Upper lobe of right lung (tissue), 1 donor: ENCODE results near the gene ANKS1B. TPM values are rescaled to one million over a fixed set of nuclear protein-coding genes. Genes with fewer than 3 reads are reported as not detected.

Experiments used
- ATAC-seq: fragments of 200-7000 bp; cut with Tn5 transposase; one replicate; pipeline ENCODE4 v1.9.1; 2020; ENCODE audit warnings: mild to moderate bottlenecking, moderate library complexity
- DNase-seq: peaks from one replicate; pipeline ENCODE4 v3.0.0-alpha.2; 2020
- H3K27ac ChIP-seq: fragments of 200-600 bp; one replicate; pipeline ENCODE4 v1.8.0; 2022
- H3K27me3 ChIP-seq: fragments of 200-600 bp; one replicate; pipeline ENCODE4 v1.8.0; 2022; ENCODE audit warnings: mild to moderate bottlenecking
- H3K36me3 ChIP-seq: fragments of 200-600 bp; one replicate; pipeline ENCODE4 v1.8.0; 2022
- H3K4me1 ChIP-seq: fragments of 200-600 bp; one replicate; pipeline ENCODE4 v1.8.0; 2022
- H3K4me3 ChIP-seq: fragments of 200-600 bp; one replicate; pipeline ENCODE4 v1.8.0; 2022; ENCODE audit warnings: mild to moderate bottlenecking
- H3K9me3 ChIP-seq: fragments of 200-600 bp; one replicate; pipeline ENCODE4 v1.8.0; 2022
- CTCF ChIP-seq: fragments of 200-600 bp; IDR thresholded peaks from one replicate; pipeline ENCODE4 v1.8.0; 2022; ENCODE audit warnings: antibody characterized with exemption
- intact Hi-C: fragments of 100-400 bp; cut with DNase I; formaldehyde crosslinking; loops from one replicate; pipeline ENCODE4 v1.11.0; 2022
- total RNA-seq: library from RNA; stranded (reverse); fragmentation: NEBNext Ultra II Directional; extraction: Animal tissue kit (Norgen Biotek cat#: 25700); gene quantifications from one replicate; pipeline ENCODE4 v1.2.1, GENCODE V29; 2021
- donor health status: DM: no; HTN: yes; CAD: no; lungs with severe emphysema.

Gene ANKS1B
- total RNA-seq, 1 donor from 2014 or later, result 5.3 TPM

DNA sequence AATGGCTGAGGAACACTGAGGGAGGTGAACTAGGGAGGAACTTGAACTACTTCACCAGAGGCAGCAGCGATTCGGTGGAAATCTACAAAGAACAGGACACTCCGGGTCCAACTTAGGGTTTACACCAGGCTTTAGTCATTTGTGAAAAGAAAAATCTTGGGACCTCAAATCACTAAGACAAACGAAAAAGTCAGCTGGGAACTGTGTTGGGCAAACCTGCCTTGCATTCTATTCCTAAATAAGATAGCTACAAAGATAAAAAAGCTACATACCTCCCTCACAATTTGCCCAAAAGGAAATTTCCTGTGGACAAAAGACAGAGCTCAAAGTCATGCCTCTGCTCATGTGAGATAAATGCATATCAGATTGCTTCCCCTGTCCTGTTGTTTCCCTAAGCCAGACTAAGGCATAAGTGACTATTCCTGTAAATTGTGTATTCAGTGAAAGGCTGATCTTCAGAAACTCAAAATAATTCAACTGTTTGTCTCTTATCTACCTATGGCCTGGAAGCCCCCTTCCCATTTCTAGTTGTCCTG lies 1233.1 kb downstream of the ANKS1B start:
- TF ChIP-seq CTCF, result no peak
- no peaks in the 10 kb centered on the region for H3K9me3 ChIP-seq
- intact Hi-C loops, result no loop called here

DNA sequence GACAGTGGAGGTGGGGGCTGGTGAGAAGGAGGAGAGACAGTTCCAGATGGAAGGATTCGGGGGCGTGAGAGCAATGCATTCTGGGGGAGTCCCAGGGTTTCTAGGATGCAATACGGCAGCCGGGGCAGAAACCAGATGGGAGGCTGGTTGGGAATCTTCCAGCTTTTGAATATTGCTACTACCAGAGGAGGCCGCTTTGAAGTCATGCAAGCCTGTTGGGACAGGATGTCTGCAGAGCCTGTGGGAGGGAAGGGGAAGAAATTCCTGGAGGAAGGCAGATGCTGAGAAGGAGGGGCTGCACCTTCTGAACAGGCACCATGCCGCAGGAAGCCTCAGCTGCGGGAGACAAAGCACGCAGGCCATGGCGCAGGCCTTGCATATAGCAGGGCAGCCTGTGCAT lies 1234.2 kb downstream of the ANKS1B start:
- no peaks in the 10 kb centered on the region for H3K36me3 ChIP-seq
- ATAC-seq (no peak), DNase-seq (no peak)
- intact Hi-C loops, result no loop called here
- H3K9me3 ChIP-seq, result no peaks in the 10 kb centered on the region
- TF ChIP-seq CTCF, result no peak
- H3K4me3 ChIP-seq, result no peak overlapping the region
- peaks cover 16% of the 10 kb centered on the region for H3K27me3 ChIP-seq
- no peak overlapping the region for H3K27ac ChIP-seq
- H3K4me1 ChIP-seq, result no peaks in the 10 kb centered on the region

More for the DNA sequence above, 1233.1 kb downstream of the ANKS1B start:
- Histone ChIP-seq H3K4me3 (no peak overlapping the region), H3K4me1 (no peaks in the 10 kb centered on the region), H3K27me3 (peaks cover 5% of the 10 kb centered on the region), H3K36me3 (no peaks in the 10 kb centered on the region), H3K27ac (no peak overlapping the region)
- DNase-seq (no peak), ATAC-seq (no peak)

DNA sequence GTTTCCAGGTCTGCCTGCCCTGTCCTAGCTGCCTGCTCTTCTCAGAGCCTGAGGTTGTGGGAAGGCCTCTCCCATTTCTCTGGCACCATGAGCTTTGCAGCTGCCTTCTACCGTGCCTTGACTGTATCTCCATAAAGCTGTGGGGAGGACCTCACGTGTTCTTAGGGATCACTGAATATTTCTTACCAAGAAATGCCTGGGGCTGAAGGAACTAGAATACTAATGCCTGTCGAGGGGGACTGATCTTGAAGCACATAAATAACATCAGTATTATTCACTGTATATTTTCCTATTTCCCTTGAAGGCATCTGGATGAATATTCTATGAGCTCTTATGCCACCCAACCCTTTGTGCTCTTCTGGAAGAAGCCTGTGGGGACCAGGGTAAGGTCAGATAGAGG lies 1236.3 kb downstream of the ANKS1B start:
- Histone ChIP-seq H3K4me3 (no peak overlapping the region), H3K9me3 (no peaks in the 10 kb centered on the region), H3K4me1 (no peaks in the 10 kb centered on the region), H3K27me3 (peaks cover 21% of the 10 kb centered on the region), H3K36me3 (no peaks in the 10 kb centered on the region), H3K27ac (no peak overlapping the region)
- intact Hi-C loops, result no loop called here
- no peak for TF ChIP-seq CTCF
- no peak for ATAC-seq
- DNase-seq, result no peak

DNA sequence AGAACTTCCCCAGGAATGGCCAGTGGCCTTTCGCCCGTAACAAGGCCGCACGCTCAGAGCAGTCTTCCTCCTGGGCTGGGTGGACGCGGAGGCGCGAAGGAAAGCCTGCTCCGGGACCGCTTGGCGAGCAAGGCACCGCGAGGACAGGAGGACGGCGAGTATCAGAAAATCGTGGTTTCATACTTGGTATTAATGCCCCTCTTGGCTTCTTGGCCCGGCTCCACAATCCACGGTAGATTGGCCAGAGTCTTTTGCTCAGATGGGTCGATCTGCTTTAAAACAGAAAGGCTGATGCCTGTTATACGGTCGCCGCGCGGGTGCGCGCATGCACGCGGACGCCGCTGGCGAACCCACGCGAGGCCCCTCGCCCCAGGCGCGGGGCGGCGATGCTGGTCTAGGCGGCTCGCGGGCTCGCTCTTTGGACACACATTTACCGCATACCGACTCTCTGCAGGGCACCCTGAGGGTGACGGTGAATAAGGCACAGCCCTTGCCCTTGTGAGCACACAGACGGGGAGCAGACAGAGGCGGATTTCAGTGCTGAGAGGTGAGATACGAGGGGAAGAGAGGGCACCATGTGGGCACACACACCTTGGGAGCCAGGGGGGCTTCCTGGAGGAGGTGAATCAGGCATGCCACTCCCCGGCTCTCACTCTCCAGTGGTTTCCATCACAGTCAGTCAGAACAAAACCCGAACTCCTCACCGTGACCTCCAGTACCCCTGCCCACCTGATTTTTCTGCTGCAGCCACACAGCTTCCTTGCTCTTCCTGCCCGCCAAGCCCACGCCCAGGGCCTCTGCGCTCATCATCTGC lies 1239.0 kb downstream of the ANKS1B start:
- DNase-seq, result no peak
- ATAC-seq, result peak; percentile 48
- Histone ChIP-seq H3K9me3 (no peaks in the 10 kb centered on the region), H3K27me3 (peaks cover 21% of the 10 kb centered on the region), H3K4me3 (peak overlapping the region; percentile 49), H3K4me1 (no peaks in the 10 kb centered on the region), H3K27ac (no peak overlapping the region), H3K36me3 (no peaks in the 10 kb centered on the region)
- no peak for TF ChIP-seq CTCF
- intact Hi-C loops, result no loop called here

GRCh38 chr12:98744680-98745079 lies 1240.1 kb downstream of the ANKS1B start:
- no peak for TF ChIP-seq CTCF
- DNase-seq, result no peak
- peaks cover 21% of the 10 kb centered on the region for H3K27me3 ChIP-seq
- no peaks in the 10 kb centered on the region for H3K36me3 ChIP-seq
- H3K4me1 ChIP-seq, result no peaks in the 10 kb centered on the region
- H3K4me3 ChIP-seq, result no peak overlapping the region
- H3K9me3 ChIP-seq, result no peaks in the 10 kb centered on the region
- H3K27ac ChIP-seq, result no peak overlapping the region
- intact Hi-C loops, result no loop called here
- no peak for ATAC-seq
